HepG2 (cell line): Measurements from ENCODE around the gene LRRC45. TPM values are rescaled to one million over a fixed set of nuclear protein-coding genes. Genes with fewer than 3 reads are reported as not detected.

Source experiments
- ATF7 ChIP-seq, 2 experiments: fragments of 450-650 bp in 1 of 2; sonication (generic) in 1 of 2; formaldehyde crosslinking in 1 of 2; IDR thresholded peaks; 2 replicates each; pipeline versions ENCODE4 v1.4.0 to v1.6.1; 2016 to 2020; ENCODE audit warnings: antibody characterized with exemption in 1 of 2, mild to moderate bottlenecking in 1 of 2, missing genetic modification reagents in 1 of 2
- ATM ChIP-seq: fragments of 450-650 bp; IDR thresholded peaks from 2 replicates; pipeline ENCODE4 v1.7.1; 2017; ENCODE audit warnings: mild to moderate bottlenecking, borderline replicate concordance
- HDAC6 ChIP-seq: fragments of 200-600 bp; sonication (generic); IDR thresholded peaks from 2 replicates; pipeline ENCODE4 v1.7.0; 2017; ENCODE audit warnings: mild to moderate bottlenecking, antibody characterized with exemption, low read length, low read depth
- HNRNPK ChIP-seq: fragments of 200-400 bp; formaldehyde crosslinking; IDR thresholded peaks from 2 replicates; pipeline ENCODE4 v1.6.1; 2018; ENCODE audit warnings: low read length, low read depth, moderate library complexity, mild to moderate bottlenecking; ENCODE audit not compliant: poor library complexity, severe bottlenecking
- NR2F2 ChIP-seq: IDR thresholded peaks from 2 replicates; pipeline ENCODE4 v1.6.1; 2012; ENCODE audit warnings: low read depth, inconsistent platforms, borderline replicate concordance
- POLR2AphosphoS5 ChIP-seq: IDR thresholded peaks from 2 replicates; pipeline ENCODE4 v1.6.1; 2012; ENCODE audit warnings: low read depth, low read length
- RBM22 ChIP-seq: fragments of 200-400 bp; formaldehyde crosslinking; optimal IDR thresholded peaks from 2 replicates; pipeline ENCODE3; 2017; ENCODE audit warnings: mild to moderate bottlenecking, low read length, moderate library complexity
- SPEN ChIP-seq: sonication (generic); formaldehyde crosslinking; IDR thresholded peaks from 2 replicates; pipeline ENCODE4 v1.5.1; 2020; ENCODE audit warnings: low read depth, mild to moderate bottlenecking, missing genetic modification reagents
- ZNF230 ChIP-seq: sonication (generic); formaldehyde crosslinking; IDR thresholded peaks from 2 replicates; pipeline ENCODE4 v1.4.0; 2020; ENCODE audit warnings: mild to moderate bottlenecking, missing genetic modification reagents
- ZNF337 ChIP-seq: sonication (generic); formaldehyde crosslinking; IDR thresholded peaks from 2 replicates; pipeline ENCODE4 v1.5.1; 2020; ENCODE audit warnings: missing genetic modification reagents, low read depth, mild to moderate bottlenecking, borderline replicate concordance
- ZNF430 ChIP-seq: sonication (generic); formaldehyde crosslinking; IDR thresholded peaks from 2 replicates; pipeline ENCODE4 v1.9.0; 2021; ENCODE audit warnings: mild to moderate bottlenecking, missing genetic modification reagents
- ZNF776 ChIP-seq: sonication (generic); formaldehyde crosslinking; IDR thresholded peaks from 2 replicates; pipeline ENCODE4 v1.4.0; 2020; ENCODE audit warnings: mild to moderate bottlenecking, missing genetic modification reagents
- polyA plus RNA-seq, 8 experiments: library from polyadenylated mRNA; depleted of rRNA in 3 of 8; stranded (reverse) in 7 of 8; unstranded in 1 of 8; fragments of >200 nt; fragmentation: Illumina TruSeq in 4 of 8; extraction: Trizol in 4 of 8; gene quantifications; 2 replicates each; pipeline versions ENCODE4 v1.2.1 to v1.2.3, GENCODE V29; 2011 to 2016; ENCODE audit warnings: low read depth in 4 of 8, missing spikeins in 1 of 8, mixed read lengths in 1 of 8; ENCODE audit not compliant: insufficient read depth in 1 of 8
- total RNA-seq, 5 experiments: library from RNA; depleted of rRNA; stranded (reverse); fragments of >200 nt; fragmentation: Illumina TruSeq; extraction: Trizol; gene quantifications; 2 replicates each; pipeline ENCODE4 v1.2.3, GENCODE V29; 2016; ENCODE audit warnings: low read depth in 1 of 5
- TF ChIP-seq, protein P1 (sequence below): sonication (generic); formaldehyde crosslinking; IDR thresholded peaks from 2 replicates; pipeline ENCODE4 v1.5.0; 2020; ENCODE audit warnings: missing genetic modification reagents
- TF ChIP-seq, protein P2 (sequence below): IDR thresholded peaks from 2 replicates; pipeline ENCODE4 v1.6.1; 2016; ENCODE audit warnings: low read depth, missing genetic modification reagents, missing compliant biosample characterization
- TF ChIP-seq, protein P3 (sequence below): sonication (generic); formaldehyde crosslinking; IDR thresholded peaks from 2 replicates; pipeline ENCODE4 v1.5.1; 2020; ENCODE audit warnings: mild to moderate bottlenecking, missing genetic modification reagents, moderate library complexity
- TF ChIP-seq, protein P4 (sequence below): sonication (generic); formaldehyde crosslinking; IDR thresholded peaks from 2 replicates; pipeline ENCODE4 v1.8.1; 2023; ENCODE audit warnings: mild to moderate bottlenecking, missing genetic modification reagents

Gene LRRC45
- total and polyA plus RNA-seq, 2 of the 13 experiments (the other 11 are each of a cell fraction or from before 2014, with no cell fraction given): 11.6 to 48.1 TPM

GRCh38 chr17:82045936-82046484 is 22.9 kb downstream of the LRRC45 start (continued):
- 0 out of 2 replicates have a peak, but pooled peaks have one; percentile 11 for TF ChIP-seq POLR2AphosphoS5
- TF ChIP-seq, protein P1, sequence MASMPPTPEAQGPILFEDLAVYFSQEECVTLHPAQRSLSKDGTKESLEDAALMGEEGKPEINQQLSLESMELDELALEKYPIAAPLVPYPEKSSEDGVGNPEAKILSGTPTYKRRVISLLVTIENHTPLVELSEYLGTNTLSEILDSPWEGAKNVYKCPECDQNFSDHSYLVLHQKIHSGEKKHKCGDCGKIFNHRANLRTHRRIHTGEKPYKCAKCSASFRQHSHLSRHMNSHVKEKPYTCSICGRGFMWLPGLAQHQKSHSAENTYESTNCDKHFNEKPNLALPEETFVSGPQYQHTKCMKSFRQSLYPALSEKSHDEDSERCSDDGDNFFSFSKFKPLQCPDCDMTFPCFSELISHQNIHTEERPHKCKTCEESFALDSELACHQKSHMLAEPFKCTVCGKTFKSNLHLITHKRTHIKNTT (CRISPR knock-in tag): no peak
- peak; percentile 42; the same call in 1 of the 2 replicates for TF ChIP-seq SPEN (CRISPR knock-in tag)
- TF ChIP-seq, protein P2, sequence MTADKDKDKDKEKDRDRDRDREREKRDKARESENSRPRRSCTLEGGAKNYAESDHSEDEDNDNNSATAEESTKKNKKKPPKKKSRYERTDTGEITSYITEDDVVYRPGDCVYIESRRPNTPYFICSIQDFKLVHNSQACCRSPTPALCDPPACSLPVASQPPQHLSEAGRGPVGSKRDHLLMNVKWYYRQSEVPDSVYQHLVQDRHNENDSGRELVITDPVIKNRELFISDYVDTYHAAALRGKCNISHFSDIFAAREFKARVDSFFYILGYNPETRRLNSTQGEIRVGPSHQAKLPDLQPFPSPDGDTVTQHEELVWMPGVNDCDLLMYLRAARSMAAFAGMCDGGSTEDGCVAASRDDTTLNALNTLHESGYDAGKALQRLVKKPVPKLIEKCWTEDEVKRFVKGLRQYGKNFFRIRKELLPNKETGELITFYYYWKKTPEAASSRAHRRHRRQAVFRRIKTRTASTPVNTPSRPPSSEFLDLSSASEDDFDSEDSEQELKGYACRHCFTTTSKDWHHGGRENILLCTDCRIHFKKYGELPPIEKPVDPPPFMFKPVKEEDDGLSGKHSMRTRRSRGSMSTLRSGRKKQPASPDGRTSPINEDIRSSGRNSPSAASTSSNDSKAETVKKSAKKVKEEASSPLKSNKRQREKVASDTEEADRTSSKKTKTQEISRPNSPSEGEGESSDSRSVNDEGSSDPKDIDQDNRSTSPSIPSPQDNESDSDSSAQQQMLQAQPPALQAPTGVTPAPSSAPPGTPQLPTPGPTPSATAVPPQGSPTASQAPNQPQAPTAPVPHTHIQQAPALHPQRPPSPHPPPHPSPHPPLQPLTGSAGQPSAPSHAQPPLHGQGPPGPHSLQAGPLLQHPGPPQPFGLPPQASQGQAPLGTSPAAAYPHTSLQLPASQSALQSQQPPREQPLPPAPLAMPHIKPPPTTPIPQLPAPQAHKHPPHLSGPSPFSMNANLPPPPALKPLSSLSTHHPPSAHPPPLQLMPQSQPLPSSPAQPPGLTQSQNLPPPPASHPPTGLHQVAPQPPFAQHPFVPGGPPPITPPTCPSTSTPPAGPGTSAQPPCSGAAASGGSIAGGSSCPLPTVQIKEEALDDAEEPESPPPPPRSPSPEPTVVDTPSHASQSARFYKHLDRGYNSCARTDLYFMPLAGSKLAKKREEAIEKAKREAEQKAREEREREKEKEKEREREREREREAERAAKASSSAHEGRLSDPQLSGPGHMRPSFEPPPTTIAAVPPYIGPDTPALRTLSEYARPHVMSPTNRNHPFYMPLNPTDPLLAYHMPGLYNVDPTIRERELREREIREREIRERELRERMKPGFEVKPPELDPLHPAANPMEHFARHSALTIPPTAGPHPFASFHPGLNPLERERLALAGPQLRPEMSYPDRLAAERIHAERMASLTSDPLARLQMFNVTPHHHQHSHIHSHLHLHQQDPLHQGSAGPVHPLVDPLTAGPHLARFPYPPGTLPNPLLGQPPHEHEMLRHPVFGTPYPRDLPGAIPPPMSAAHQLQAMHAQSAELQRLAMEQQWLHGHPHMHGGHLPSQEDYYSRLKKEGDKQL: no peak
- TF ChIP-seq ATF7 (IDR thresholded peaks at IDR 0.05): no peak
- TF ChIP-seq ATF7 (CRISPR knock-in tag; IDR thresholded peaks at IDR 0.05): no peak
- TF ChIP-seq, protein P3, sequence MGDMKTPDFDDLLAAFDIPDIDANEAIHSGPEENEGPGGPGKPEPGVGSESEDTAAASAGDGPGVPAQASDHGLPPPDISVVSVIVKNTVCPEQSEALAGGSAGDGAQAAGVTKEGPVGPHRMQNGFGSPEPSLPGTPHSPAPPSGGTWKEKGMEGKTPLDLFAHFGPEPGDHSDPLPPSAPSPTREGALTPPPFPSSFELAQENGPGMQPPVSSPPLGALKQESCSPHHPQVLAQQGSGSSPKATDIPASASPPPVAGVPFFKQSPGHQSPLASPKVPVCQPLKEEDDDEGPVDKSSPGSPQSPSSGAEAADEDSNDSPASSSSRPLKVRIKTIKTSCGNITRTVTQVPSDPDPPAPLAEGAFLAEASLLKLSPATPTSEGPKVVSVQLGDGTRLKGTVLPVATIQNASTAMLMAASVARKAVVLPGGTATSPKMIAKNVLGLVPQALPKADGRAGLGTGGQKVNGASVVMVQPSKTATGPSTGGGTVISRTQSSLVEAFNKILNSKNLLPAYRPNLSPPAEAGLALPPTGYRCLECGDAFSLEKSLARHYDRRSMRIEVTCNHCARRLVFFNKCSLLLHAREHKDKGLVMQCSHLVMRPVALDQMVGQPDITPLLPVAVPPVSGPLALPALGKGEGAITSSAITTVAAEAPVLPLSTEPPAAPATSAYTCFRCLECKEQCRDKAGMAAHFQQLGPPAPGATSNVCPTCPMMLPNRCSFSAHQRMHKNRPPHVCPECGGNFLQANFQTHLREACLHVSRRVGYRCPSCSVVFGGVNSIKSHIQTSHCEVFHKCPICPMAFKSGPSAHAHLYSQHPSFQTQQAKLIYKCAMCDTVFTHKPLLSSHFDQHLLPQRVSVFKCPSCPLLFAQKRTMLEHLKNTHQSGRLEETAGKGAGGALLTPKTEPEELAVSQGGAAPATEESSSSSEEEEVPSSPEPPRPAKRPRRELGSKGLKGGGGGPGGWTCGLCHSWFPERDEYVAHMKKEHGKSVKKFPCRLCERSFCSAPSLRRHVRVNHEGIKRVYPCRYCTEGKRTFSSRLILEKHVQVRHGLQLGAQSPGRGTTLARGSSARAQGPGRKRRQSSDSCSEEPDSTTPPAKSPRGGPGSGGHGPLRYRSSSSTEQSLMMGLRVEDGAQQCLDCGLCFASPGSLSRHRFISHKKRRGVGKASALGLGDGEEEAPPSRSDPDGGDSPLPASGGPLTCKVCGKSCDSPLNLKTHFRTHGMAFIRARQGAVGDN: peak; percentile 43
- TF ChIP-seq ZNF230: no peak
- no peak for TF ChIP-seq ZNF430 (CRISPR knock-in tag)
- no peak for TF ChIP-seq ZNF337 (CRISPR knock-in tag)
- no peak for TF ChIP-seq ATM
- no peak for TF ChIP-seq NR2F2
- TF ChIP-seq ZNF776: no peak
- TF ChIP-seq HNRNPK: no peak
- no peak for TF ChIP-seq HDAC6
- TF ChIP-seq, protein P4, sequence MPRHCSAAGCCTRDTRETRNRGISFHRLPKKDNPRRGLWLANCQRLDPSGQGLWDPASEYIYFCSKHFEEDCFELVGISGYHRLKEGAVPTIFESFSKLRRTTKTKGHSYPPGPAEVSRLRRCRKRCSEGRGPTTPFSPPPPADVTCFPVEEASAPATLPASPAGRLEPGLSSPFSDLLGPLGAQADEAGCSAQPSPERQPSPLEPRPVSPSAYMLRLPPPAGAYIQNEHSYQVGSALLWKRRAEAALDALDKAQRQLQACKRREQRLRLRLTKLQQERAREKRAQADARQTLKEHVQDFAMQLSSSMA (CRISPR knock-in tag): no peak
- TF ChIP-seq RBM22: peak; percentile 47
